ENCODE data around the gene GAB2.
"Not testable (repeated sequence)": the region's sequence is repeated elsewhere in the genome, so short reads cannot be mapped to it uniquely, and the experiment has no call there.

Gene GAB2

DNA sequence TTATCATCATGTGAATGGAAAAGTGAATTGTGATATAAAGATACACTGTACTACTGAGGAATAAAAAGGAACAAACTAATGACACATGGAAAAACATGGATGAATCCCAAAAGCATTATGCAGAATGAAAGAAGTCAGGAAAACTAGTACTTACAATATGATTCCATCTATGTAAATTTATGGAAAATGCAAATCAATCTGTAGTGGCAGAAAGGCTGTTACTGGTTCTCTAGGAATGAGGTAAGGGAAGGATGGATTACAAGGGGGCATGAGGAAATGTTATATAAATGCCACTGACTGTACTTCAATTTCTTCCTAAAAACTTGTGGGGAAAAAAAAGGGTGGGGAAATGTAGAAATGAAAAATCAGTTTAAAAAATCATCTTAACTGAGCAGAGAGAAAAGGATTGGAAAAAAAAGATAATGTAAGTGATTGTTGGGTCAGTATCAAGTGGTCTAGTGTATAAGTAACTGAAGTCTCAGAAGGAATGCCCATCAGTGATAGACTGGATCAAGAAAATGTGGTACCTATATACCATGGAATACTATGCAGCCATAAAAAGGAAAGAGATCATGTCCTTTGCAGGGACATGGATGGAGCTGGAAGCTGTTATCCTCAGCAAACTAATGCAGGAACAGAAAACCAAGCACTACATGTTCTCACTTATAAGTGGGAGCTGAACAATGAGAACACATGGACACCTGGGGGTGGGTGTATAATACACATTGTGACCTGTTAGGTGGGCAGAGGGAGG is 180.2 kb downstream of the GAB2 start:
- no peak for DNase-seq

DNA sequence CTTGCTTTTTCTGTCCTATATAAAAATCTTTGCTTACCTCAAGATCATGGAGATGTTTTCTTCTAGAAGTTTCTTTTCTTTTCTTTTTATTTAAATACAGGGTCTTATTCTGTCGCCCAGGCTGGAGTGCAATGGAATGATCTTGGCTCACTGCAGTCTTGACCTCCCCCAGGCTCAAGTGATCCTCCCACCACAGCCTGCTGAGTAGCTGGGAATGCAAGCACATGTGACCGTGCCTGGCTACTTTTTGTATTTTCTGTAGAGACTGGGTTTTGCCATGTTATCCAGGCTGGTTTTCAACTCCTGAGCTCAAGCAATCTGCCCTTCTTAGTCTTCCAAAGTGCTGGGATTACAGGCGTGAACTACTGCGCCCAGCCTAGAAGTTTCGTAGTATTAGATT is 183.6 kb downstream of the GAB2 start:
- no peak for DNase-seq

DNA sequence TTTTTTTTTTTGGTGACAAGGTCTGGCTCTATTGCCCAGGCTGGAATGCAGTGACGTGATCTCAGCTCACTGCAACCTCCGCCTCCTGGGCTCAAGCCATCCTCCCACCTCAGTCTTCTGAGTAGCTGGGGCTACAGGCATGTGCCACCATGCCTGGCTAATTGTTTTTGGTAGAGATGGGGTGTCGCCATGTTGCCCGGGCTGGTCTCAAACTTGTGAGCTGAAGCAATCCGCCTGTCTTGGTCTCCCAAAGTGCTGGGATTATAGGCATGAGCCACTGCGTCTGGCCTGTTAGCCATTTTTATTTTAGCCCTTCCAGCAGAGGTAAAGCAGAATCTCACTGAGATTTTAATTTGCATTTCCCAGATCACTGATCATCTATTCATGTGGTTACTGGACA is 184.6 kb downstream of the GAB2 start:
- DNase-seq, result not testable (repeated sequence)

DNA sequence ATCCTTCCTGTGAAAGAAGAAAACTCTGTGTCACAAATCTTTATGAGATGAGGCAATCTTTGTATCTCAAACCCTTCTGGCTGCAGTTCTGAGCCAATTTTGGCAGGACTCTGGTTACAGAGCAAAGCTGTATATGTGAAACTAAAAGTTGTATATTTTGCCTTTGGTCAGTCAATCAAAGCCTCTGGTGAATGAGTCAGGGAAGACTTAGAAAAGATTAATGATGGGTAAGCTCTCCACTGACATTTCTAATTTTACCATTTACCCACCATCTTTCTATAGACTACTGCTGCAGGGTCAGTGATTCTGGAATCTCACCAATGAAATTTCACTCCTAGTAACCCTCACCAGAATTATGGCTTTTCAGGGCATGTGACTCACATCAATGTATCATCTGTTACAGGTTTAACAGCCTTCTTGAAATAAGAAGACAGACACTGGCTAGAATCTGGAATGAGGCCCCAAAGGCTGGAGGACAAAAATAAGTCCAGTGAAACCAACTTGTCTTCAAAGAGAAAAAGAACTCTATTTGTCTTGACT is 185.6 kb downstream of the GAB2 start:
- DNase-seq, result no peak

DNA sequence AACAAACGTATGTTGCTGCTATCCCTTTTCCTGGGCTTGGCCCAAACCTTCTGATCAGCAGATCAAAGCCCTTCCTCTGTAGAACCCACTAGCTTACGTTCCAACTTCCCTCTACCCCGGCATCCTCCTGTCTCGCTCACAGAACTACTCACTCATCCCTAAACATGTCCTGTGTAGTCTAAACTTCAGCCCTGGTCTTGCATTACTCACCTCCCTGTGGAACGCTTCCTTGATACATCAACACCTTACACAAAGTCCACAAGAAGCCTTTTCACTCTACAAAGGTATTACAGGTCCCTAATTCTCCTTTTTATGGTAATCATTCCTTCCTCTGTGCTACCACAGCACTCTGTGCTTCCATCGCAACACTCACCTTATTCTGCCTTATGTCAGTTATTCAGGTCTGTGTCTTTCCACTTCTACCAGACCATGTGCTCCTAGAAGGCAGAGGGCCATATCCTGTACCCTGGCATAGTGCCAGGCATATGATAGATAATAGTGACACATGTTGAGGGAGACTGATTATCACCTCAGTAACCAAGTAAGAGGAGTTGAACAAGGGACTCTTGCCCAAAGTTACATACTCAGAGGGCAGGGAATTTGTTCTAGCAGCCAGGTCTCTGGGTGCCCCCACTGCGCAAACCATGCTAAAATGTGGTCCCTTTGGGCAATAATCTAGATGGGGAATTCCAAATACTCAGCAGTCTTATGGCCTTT is 187.3 kb downstream of the GAB2 start:
- no peak for DNase-seq

DNA sequence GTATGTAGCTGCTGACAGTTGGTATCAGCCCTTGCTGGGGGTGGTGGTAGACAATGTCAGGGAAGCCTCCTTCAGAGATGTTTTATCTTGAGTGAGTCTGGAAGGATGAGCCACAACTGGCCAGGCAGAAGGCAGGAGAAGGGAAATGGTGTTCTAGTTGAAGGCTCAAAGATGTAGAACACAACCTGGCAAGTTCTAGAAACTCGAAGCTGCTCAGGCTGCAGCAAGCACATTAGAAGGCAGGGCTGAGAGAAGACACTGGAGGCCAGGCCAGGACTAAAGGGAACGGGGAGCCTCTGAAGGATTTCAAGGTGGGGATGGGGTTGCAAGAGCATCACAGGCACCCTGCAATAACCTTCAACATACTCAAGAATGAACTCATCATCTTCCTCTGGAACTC is 188.5 kb downstream of the GAB2 start:
- no peak for DNase-seq

DNA sequence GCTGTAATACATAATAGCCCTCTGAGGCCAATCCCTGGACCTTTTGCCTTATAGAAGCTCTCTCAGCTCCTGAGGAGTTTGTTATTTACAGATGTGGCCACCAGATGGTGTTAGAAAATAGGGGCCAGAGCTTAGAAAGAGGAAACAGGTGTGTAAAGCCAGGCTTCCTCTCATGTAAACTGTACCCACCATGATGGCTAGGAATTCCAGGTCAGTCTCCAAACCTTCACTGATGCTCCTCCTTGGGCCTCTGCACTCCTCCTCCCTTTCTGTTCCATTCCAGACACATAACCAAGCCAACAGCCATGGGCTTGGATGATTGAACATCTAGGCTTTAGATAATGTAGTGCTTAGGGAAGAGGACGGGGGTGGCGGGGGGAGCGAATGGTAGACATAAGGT is 189.2 kb downstream of the GAB2 start:
- peak; percentile 23 to 38 for DNase-seq

DNA sequence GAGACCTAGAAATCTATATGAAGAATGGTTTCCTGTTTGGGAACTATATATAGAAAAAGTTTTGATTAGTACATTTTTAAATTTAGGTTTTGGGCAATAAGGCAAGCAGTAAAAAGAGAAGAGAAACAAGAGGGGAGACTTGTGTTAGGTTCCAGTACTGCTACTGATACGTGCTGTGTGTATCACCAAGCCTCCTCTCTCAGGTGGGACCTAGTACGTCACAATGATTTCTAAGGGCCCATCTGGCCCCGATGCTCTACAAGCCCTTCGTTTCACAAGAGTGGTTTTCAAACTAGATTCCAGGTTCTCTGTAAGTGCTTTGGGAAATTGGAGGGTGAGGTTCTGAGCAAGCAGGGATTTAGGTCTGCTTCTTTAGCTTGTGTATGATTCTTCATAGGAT is 189.7 kb downstream of the GAB2 start:
- DNase-seq, result no peak

DNA sequence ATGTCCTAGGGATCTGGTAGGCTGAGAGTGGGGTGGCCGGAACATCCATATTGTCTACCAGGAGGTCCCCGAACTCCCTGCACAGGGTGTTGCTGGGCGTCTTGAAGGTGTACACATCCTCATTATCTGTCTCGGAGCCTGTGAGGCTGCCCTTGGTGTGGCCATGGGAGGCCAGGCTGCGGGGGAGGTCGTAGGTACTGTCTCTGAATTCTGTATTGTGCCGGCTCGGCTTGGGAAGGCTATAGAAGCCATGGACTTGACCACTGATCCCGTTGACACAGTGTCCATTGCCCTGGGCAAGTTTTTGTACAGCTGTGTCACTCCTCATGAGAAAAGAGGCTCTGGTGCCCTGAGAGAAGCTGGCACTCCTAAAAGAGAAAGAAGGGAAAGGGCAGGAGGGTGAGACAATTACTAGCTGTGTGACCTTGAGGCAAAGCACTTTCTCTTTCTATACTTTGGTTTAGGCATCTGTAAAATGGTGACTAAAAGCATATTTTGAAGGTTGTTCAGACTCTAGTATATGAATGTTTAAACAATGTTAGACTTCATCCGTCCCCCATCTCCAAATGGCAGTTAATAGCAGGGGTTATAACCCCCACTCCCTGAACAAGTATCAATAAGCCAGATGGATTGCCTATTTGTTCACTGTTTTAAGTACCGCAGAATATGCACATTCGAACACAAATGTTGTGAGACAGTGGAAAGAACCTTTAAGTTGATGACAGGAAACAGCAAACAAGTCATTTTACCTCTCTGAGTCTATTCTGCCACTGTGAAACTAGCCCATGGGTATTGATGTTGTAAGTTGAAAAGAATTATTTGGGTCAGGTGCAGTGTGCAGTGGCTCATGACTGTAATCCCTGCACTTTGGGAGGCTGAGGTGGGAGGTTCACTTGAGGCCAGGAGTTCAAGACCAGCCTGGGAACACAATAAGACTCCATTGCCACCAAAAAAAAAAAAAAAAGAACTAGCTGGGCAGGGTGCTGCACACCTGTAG is 190.6 kb downstream of the GAB2 start:
- DNase-seq, result no peak

DNA sequence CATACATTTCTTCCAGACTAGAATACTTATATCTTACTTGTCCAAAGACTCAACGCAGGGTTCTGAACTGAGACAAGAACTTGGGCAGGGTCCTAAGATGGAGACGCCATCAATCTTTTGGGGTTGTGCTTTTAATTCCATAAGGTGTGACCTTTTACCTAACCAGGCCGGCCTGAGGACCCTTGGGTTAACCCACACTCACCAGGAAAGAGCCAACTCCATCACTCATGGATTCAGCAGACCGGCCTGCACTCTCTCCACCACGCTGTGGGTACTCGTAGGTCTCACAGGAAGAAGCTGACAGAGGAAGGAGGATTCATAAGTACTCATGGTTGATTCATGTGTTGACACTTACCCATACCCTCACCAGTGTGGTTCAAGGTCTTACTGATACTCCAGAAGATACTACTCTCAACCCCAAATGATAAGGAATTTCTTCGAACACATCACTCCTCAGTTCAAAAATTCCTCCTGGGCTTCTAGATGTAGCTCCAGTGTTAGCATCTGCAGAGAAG is 192.7 kb downstream of the GAB2 start:
- no peak for DNase-seq

DNA sequence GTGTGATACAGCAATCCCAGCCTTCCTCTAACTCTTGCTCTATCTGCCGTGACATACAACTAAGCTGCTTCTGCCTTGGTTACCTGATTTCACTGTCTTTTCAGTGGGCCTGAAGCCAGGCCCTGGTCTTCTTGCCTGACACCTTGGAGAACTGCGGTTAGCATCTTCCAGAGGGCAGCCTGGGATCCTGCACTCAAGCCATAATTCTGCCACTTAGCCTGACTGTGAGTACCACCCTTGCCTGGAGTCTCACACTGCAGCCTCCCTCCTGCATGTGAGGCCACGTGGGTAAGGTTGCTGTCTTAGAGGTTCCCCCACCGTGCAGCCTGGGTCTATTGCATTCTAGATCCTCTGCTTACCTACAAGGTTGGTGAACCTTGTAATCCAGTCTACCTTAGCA is 193.1 kb downstream of the GAB2 start:
- DNase-seq, result no peak

DNA sequence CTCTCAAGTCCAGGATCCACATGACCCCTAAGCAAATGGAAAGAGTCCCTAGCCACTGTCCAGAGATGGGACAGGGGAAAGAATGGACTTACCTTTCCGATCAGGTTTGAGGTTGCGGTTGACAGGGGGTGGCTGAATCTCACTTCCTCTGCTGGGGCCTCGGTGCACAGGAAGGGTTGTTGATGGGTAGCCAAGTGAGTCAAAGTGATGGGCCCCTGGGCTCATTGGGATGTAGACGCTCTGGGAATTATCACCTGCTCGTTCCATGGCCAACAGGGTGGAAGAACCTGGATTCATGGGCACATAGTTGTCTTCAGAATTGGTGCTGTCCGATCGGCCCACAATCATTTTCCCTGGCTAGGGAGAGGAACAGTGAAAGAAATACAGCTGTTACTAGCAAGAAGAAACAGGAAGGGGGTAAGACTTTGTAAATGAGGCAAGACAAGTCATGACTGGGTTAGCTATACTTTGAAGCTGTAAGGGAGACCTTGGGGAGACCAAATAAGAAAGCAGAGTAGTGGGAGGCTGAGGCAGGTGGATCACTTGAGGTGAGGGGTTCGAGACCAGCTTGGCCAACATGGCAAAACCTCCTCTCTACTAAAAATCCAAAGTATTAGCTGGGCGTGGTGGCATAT is 194.2 kb downstream of the GAB2 start:
- DNase-seq, result no peak

DNA sequence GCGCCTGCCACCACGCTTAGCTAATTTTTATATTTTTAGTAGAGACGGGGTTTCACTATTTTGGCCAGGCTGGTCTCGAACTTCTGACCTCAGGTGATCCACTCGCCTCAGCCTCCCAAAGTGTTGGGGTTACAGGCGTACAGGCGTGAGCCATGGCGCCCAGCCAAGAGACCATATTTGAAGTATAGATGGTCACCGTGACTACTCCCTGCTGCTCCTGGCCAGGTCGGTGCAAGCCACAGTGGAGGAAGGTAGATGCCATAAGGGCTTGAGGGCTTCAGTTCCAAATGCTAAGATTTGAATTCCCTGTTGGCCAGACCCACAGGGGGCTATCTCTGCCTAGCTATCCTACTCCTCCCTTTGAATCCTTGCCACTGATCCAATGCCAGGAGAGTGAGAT is 194.9 kb downstream of the GAB2 start:
- DNase-seq, result not testable (repeated sequence)

DNA sequence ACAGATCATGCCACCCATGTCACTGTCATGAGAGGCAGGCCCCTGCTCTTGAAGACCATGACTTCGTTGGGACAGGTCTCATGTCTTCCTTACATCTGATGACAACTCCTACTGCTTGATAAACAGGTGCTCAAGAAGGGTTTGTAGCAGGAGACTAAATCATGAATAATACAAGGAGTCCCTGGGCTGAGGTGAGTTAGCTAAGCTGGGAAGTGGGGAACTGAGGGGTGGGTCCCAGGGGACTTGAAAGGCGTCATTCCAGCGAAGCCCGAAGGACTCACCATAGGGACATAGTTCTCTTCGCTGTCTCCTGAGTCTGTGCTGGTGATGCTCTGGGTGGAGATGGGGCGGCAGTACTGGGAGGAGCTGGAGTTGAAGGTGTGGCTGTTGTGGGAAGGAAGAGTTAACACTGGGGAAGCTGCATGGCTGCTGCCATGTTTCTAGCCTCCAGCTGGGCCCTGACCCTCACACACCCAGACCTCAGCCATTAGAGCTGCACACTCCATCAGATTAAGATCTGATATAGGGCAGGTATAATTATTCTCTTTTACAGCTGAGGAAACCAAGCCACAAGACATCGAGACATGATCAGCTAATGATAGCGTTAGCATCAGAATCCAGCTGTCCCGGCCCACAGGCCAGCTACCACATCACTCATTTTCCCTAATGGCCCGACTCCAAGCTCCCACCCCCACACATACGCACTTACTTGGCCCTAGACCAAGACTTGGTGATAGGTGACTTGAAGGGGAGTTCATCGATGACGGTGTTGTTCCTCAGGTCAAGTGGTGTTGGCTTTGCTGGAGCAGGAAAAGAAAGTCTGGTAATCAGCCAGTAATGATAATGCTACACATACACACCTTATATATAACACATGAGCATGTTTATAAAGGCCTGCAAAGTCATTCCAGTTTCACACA is 196.0 kb downstream of the GAB2 start:
- DNase-seq, result no peak

DNA sequence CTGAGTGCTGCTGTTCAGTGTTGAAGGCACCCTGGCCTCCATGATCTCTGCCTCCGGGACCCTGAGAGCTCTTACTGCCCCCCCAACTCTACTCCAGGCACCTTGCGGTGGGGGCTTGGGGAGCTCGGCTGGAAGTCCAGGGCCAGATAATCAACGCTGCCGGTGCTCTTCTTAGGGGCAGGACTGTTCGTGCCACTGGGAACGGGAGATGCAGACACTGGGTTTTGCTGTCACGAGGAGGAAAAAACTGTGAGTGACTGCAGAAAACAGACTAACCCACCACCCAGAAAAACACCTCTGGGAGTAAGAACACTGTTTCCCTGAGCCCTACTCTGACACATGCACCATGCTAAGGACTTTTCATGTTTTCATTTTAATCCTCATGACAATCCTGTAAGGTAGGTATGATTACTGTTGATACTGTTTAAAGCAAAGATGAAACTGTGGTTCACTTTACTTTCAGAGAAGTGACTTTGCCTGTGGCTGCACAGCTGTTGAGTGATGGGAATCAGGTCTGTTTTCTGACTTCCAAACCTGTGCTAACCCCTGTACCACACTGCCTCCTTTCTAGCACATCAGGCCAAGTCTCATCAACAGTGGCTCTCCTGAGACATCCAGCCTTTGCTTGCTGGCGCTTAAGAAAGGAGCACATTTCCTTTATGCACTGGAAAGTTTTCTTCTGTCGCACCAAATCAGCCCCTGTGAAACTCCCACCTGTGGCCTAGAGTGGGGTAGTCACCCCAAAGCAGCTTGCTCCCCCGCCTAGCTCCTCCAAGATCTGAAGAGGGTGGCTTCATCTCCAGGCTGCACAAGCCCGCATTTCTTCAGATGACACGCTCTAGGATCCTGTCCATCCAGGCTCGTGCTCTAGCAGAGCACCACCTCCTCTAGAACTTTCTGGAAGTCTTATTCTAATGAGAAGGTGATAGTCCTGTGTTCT is 197.1 kb downstream of the GAB2 start:
- DNase-seq, result no peak

DNA sequence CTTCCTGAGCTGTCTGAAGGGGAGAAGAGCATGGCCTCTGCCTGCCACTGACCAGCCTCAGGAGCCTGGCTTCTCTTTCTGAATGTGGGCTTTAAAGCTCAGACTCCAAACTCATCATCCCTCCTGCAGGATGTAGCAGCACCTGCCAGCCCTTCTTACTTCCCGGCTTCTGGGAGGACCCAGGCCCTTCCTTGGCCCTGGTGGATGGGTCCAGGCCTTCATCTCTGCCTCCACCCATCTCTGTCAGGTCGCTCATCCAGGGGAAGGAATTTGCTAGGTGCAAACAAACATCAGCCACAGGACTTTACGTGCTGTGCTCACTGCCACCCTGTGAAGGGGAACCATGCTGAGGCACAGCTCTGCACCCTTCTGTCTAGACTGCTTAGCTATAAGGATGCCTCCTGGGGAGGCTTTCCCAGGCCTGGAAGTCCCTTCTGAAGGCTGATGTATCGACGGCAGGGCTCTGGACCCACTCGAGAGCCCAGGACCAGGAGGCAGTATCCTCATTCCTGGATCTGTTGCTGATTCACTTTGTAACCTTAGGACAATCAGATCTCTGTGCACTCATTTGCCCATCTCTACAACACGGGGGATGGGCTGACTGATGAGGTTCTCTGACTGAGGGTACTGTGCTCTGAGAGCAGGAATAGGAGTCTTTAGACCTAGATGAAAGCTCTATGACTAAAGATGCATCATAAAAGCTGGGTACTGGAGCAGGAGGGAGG is 198.0 kb downstream of the GAB2 start:
- no peak for DNase-seq

DNA sequence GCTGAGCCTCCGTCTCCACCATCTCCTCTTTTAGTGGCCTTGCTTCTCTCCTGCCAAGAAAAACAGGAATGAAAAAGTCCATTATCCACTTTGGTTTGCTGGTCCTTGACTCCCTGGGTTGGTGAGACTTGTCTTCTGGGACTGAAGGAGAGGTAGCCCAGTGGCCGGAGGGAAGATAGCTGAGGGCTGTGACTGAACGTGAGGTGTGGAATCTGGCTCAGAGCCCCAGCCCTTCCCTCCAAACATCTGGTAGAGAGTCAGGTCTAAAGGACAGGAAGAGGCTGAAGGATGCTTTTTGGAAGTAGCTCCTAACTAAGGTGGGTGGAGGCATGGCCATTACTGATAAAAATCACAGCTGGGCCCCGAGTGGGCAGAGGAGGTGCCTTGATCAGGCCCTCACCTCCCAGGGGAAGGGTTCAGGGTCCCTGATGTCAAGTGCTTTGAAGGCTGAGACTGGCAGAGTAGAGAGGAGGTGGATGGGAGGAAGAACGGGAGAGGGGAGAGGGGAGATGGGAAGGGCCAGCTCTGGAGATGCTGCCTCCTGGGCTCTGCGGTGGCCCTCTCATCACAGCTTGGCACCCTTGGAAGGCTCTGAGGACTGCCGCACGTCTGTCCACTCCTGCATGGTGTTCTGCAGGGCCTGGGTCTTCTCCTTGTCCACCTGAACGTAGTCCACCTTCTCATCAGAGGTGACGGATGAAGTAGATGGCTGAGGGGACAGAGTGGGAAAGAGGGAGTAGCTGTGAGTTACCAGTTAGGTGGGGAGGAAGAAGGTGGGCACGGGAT is 198.7 kb downstream of the GAB2 start:
- no peak for DNase-seq

All from CD4-positive, alpha-beta T cell treated with Interferon alpha-2 for 1 hour (primary cell).